T-helper 9 cell (primary cell): Measurements from ENCODE around the gene SCPEP1.
A peak's percentile ranks its signal among the peaks of the same experiment; 100 is the strongest.
"Not testable (repeated sequence)": the region's sequence is repeated elsewhere in the genome, so short reads cannot be mapped to it uniquely, and the experiment has no call there.

Source experiments
- DNase-seq: peaks from one replicate; pipeline ENCODE4 v3.0.0-alpha.2; 2020
- total RNA-seq, 2 donors: gene quantifications; one replicate each; lab custom pipeline; 2026; lab: John Stamatoyannopoulos, UW

SCPEP1 gene, protein sequence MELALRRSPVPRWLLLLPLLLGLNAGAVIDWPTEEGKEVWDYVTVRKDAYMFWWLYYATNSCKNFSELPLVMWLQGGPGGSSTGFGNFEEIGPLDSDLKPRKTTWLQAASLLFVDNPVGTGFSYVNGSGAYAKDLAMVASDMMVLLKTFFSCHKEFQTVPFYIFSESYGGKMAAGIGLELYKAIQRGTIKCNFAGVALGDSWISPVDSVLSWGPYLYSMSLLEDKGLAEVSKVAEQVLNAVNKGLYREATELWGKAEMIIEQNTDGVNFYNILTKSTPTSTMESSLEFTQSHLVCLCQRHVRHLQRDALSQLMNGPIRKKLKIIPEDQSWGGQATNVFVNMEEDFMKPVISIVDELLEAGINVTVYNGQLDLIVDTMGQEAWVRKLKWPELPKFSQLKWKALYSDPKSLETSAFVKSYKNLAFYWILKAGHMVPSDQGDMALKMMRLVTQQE
- 14.7 to 15.8 reads per million in 2 donors for total RNA-seq

DNA sequence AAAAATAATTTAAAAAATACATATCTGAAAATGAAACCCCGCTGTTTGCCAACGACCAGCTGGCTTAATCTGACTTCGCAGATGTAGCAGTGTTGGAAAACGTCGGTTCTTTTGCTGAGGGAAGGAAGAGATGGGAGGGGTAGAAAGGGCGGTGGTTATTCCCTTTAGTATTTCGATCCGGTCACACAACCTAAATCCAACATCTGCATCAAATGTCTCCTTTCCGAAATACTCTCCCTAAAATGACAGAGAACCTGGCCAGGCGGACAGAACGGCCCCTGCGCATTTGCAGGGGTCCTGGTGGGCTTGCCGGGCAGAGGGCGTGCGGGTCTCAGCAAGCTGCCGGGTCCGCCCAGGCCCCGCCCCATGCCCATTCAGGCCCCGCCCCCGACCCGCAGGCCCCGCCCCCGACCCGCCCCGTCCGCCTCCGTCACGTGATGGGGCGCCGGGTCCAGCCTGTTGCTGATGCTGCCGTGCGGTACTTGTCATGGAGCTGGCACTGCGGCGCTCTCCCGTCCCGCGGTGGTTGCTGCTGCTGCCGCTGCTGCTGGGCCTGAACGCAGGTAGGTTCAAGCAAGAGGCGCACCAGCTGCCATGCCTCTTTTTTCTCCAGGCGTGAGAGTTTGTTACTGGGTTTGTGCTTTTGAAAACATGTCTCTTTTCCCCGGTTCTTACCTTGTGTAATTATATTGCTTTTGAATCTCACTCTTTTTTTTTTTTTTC lies at the start of gene SCPEP1:
Gene SCPEP1 (plus strand): TSS at position 459 of the 723 bp plus-strand sequence. CDS start 29 bp downstream, at position 488.
- peak; percentile 77 for DNase-seq

GRCh38 chr17:56928586-56928985 lies 49.3 kb upstream of the SCPEP1 start:
- no peak for DNase-seq

GRCh38 chr17:56929362-56929969 lies 48.5 kb upstream of the SCPEP1 start:
- DNase-seq = no peak

DNA sequence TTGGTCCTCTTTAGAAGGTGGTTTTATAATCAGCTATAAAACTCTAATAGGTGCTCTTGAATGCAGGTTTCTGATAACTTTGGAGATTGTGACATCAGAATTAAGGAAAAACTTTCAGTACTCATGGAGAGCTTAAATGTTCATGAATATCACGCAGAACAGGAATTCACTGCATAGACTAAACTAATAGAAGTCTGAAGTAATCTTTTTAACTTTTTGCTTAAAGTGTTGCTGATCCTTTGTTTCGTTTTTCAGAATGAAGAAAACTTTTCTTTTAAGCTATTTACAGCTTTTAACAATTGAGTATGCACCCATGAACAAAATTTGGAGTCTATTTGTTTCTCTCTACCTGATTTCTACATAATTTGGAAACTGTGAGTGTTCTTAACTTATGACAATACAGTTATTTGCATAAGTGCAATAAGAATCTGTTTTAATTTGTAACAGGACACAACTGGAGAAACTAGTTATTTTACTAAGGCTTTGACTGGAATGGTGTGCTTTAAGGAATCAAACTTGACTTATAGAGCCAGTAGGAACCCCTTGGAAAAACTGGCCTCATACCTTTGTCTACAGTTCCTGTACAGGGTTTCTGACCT lies 47.1 kb upstream of the SCPEP1 start:
- no peak for DNase-seq

- no peak for DNase-seq
Measured at GRCh38 chr17:56933151-56933745, 44.7 kb upstream of the SCPEP1 start.

DNA sequence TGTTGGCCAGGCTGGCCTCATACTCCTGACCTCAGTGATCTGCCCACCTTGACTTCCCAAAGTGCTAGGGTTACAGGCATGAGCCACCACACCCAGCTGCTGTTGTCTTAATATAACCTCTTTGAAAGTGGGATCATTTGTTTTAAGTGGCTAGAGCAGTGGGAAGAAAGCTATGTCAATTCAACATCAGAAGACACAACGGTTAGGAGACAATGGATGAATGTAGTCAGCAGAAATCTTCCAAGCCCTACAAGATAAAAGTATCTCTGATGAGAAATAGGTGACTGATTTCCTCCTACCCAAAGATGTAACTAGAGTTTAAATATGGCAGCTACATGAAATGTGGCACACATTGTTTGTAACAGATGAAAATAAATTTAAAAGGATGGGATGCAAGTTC lies 44.1 kb upstream of the SCPEP1 start:
- no peak for DNase-seq

DNA sequence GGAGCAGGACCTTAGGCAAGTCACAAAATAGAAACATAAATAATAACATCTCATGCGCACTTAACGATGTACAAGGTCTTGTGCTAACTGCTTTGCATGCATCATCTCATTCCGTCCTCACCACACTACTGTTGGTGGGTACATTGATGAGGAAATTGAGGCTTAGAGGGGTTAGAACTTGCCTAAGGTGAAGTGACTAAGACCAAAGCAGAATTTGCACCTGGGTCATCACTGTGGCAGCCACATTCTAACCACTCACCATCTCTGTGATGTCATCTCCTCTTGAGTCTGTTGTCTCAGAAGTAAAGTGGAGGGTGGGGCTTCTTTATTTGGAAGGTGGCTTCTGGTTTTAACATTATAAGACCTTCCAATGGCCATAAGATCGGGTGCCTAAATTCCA lies 43.7 kb upstream of the SCPEP1 start:
- DNase-seq = no peak

GRCh38 chr17:56935461-56935860 lies 42.5 kb upstream of the SCPEP1 start:
- no peak for DNase-seq

- DNase-seq = no peak
Measured at GRCh38 chr17:56936697-56937322, 41.1 kb upstream of the SCPEP1 start.

DNA sequence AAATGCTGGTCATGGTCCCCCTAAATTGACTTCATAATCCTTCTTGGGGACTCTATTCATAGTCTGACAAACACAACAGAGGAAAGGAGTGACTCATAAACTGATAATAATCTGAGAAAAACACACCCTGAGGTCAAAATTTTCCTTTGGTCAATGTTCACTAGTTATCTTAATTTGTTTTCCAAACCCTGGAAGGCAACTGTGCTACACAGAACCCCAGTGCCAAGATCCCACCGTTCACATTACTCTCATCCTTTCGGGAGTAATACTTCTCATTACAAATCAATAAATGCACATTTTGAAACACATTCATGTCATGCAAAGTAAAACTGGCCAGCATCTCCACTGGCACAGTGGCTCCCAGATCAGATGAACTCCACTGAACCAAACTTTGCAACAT lies 40.2 kb upstream of the SCPEP1 start:
- no peak for DNase-seq

GRCh38 chr17:56938206-56938605 lies 39.7 kb upstream of the SCPEP1 start:
- not testable (repeated sequence) for DNase-seq

DNA sequence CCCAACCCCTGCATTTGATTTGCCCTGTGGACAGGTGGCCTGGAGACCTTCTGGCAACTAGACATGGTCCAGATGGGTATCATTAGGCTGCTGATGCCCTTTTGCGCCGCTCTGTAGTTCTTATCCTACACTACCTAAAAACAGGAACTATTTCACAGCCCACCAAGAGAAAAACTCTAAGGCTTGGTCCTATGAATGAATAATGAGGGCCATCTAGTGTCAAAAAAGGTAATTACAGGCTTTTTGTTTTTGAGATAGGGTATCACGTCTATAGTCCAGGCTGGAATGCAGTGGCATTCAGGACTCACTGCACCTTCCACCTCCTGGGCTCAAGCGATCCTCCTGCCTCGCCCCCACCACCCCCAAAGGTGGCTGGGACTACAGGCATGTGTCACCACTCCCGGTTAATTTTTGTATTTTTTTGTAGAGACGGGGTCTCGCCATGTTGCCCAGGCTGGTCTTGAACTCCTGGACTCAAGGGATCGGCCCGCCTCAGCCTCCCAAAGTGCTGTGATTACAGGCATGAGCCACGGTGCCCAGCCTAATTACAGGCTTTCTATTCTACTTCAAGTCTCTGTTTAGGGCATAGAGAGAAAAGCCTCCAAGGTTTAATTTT lies 38.0 kb upstream of the SCPEP1 start:
- no peak for DNase-seq

GRCh38 chr17:56943505-56944125 lies 34.3 kb upstream of the SCPEP1 start:
- no peak for DNase-seq

GRCh38 chr17:56945938-56946505 lies 31.9 kb upstream of the SCPEP1 start:
- DNase-seq = no peak

GRCh38 chr17:56947741-56948140 lies 30.2 kb upstream of the SCPEP1 start:
- no peak for DNase-seq

DNA sequence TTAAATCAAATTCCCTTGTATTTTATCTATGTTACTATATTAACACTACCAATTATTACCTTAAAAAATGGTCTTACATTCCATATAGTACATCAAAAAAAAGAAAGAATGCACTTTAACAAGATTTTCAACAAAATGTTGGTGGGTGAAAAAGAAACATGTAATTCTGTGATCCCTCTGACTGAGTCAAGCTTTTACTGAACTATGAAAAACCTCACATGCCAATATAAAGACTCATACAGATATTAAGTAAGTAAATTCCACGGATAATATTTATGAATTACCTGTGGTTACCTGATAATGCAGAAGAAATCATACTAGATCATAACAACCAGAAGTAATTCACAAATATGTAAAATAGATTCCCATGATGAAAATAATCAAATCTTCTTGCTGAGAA lies 29.4 kb upstream of the SCPEP1 start:
- no peak for DNase-seq

GRCh38 chr17:56949595-56949994 lies 28.3 kb upstream of the SCPEP1 start:
- no peak for DNase-seq

DNA sequence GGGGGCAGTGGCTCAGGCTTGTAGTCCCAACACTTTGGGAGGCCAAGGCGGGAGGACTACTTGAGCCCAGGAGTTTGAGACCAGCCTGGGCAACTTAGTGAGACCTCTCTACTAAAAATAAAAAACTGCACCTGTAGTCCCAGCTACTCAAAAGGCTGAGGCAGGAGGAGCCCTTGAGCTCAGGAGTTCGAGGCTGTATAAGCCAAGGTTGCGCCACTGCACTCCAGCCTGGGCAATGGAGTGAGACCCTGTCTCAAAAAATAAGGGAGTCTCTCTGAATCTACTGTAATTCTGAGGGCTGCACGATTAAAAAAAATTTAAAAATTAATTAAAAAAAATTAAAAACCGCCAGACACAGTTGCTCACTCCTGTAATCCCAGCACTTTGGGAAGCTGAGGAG lies 20.9 kb upstream of the SCPEP1 start:
- DNase-seq = no peak

- DNase-seq = peak; percentile 95
Measured at GRCh38 chr17:56960596-56961538, 17.1 kb upstream of the SCPEP1 start, which contains the start of gene COIL. Gene COIL (minus strand): TSS chr17:56961050. CDS start chr17:56961019, 31 bp downstream.

GRCh38 chr17:56965241-56965640 lies 12.7 kb upstream of the SCPEP1 start:
- DNase-seq = not testable (repeated sequence)
